HG03066 (cell line): Measurements from ENCODE around the gene OBSCN.

ENCODE experiments used
- ATAC-seq: cut with Tn5 transposase; IDR thresholded peaks from one replicate; pipeline ENCODE4 v1.9.1; 2021; ENCODE audit warnings: low read depth; ENCODE audit not compliant: unreplicated experiment

OBSCN gene

GRCh38 chr1:228314658-228315483, 107.0 kb downstream of the OBSCN start:
- no peak for ATAC-seq

- no peak for ATAC-seq
Measured at GRCh38 chr1:228315484-228315944, 107.7 kb downstream of the OBSCN start.

GRCh38 chr1:228315945-228316588, 108.2 kb downstream of the OBSCN start:
- no peak for ATAC-seq

- no peak for ATAC-seq
Measured at GRCh38 chr1:228316589-228317387, 108.9 kb downstream of the OBSCN start.

- ATAC-seq = no peak
Measured at GRCh38 chr1:228317411-228317828, 109.6 kb downstream of the OBSCN start.

GRCh38 chr1:228317891-228318810, 110.3 kb downstream of the OBSCN start:
- no peak for ATAC-seq

GRCh38 chr1:228318823-228319241, 111.0 kb downstream of the OBSCN start:
- ATAC-seq = no peak

GRCh38 chr1:228319352-228320088, 111.7 kb downstream of the OBSCN start:
- no peak for ATAC-seq

- no peak for ATAC-seq
Measured at GRCh38 chr1:228320394-228320793, 112.5 kb downstream of the OBSCN start.

- ATAC-seq = no peak
Measured at GRCh38 chr1:228321435-228321834, 113.6 kb downstream of the OBSCN start.

- no peak for ATAC-seq
Measured at GRCh38 chr1:228321895-228322294, 114.1 kb downstream of the OBSCN start.

GRCh38 chr1:228323401-228323800, 115.6 kb downstream of the OBSCN start:
- no peak for ATAC-seq

GRCh38 chr1:228325267-228325666, 117.4 kb downstream of the OBSCN start:
- ATAC-seq = no peak

- no peak for ATAC-seq
Measured at GRCh38 chr1:228329887-228330286, 122.0 kb downstream of the OBSCN start.

GRCh38 chr1:228332797-228333738, 125.2 kb downstream of the OBSCN start:
- no peak for ATAC-seq

- no peak for ATAC-seq
Measured at GRCh38 chr1:228333739-228334115, 125.9 kb downstream of the OBSCN start.

- no peak for ATAC-seq
Measured at GRCh38 chr1:228334226-228334935, 126.5 kb downstream of the OBSCN start.

- no peak for ATAC-seq
Measured at GRCh38 chr1:228334954-228335353, 127.1 kb downstream of the OBSCN start.
